Fibroblast of upper back skin (primary cell): Measurements from ENCODE around the gene RAC2.
"Not testable (repeated sequence)": the region's sequence is repeated elsewhere in the genome, so short reads cannot be mapped to it uniquely, and the experiment has no call there.

Experiments used
- DNase-seq: peaks from one replicate; pipeline ENCODE4 v3.0.0-alpha.2; 2013

RAC2 gene

GRCh38 chr22:37233371-37233750 is 10.7 kb downstream of the RAC2 start:
- DNase-seq: not testable (repeated sequence)

DNA sequence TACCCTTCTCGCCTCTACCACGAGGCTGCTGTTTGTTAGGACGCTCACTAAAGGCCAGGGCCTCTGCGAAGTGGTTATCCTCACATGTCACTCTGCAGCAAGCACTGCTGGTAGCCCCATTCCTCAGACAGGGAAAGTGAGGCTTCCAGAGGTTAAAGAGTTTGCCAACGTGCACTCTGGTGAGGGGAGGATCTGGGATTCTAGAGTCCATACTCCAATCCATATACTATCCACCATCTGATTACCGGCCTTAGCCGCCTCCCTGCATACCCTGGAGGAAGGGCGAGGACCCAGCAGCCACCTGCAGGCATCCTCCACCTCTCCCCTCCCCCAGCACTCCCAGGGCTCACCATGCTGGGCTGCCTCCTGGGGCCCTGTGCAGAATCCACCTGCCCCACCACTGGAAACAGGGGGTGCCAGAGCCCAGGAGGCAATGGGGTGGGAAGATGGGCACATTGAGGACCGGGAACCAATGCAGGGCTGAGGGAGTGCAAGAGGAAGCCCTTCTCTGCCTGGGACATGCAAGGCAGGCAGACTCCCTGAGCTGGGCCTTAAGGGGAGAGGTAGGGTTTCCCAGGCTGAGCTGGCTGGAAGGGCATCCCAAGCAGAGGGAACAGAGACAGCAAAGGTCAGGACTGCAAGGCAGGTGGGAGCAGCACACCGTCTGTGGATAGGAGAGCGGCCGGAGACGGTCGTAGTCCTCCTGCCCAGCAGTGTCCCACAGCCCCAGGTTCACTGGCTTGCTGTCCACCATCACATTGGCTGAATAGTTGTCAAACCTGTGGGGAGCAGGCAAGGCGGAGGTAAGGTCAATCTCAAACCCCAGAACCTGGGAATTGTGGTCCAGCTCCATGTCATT is 11.7 kb downstream of the RAC2 start:
- DNase-seq: no peak

GRCh38 chr22:37231406-37232139 is 12.5 kb downstream of the RAC2 start:
- no peak for DNase-seq

- DNase-seq: no peak
Observed at GRCh38 chr22:37230673-37231405, 13.2 kb downstream of the RAC2 start.

GRCh38 chr22:37229805-37230672 is 14.0 kb downstream of the RAC2 start:
- DNase-seq: peak; percentile 60

- peak; percentile 85 for DNase-seq
Observed at GRCh38 chr22:37229012-37229804, 14.9 kb downstream of the RAC2 start.

GRCh38 chr22:37228106-37229011 is 15.7 kb downstream of the RAC2 start:
- DNase-seq: peak; percentile 82

DNA sequence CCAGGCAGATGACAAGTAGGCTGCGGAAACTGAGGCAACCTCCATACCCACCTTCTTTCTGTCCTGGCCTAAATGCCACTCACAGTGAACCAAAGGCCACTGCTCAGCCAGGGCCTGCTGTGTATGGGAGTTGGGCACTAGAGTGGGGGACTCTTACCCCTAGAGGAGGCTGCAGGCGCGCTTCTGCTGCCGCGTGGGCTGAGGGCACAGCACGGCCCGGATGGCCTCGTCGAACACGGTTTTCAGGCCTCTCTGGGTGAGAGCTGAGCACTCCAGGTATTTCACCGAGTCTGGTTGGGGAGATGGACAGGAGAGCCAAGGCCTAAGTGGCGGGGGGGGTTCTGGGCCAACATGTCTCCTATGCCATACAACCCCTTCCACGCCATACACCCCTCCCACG is 17.6 kb downstream of the RAC2 start:
- no peak for DNase-seq

DNA sequence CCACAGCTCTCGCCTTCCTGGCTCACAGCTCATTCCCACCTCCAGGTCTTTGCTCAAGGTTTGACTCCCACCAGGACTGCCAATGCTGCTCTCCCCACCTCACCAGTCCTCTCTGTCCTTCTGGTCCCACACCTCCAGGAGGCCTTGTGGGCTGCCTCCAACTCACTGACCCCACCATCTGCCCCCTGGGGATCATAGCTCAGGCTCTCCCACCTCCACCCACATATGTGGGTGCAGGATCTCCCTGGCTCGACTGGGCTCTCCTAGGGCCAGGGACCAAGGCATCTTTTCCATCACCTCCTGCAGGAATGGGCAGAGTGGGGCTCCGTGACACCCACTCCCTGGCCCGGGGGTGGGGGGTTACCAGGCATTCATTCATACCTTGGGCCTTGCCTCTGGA is 18.0 kb downstream of the RAC2 start:
- DNase-seq: no peak

GRCh38 chr22:37225481-37225880 is 18.6 kb downstream of the RAC2 start:
- peak; percentile 13 for DNase-seq

DNA sequence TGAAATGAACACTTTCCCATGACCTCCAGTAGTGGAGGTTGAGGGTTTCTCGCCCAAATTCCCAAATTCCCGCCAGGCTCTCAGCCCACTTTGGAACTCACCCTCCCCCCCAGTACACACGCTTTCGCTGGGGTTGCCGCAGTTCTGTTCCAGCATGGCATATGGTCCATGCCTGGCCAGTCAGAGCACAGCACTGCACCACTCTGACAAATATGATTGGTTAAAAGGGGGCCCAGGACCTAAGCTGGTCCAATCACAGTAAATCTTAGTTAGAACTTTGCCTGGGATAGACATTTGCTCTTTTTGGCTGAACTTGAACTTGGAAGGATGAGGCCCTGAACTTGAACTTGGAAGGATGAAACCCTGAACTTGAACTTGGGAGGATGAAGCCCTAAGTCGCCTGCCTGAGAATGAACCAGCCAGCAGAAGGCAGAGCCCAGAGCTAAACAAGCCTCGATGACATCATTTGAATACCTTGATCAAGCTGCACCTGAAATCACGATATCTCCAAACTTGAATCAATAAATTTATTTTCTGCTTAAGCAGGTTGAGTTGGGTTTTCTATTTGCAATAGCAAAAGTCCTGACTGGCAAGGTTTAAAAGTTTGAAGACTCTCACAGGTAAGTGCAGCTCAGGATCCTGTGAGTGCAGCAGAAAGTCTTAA is 19.2 kb downstream of the RAC2 start:
- DNase-seq: no peak

- DNase-seq: no peak
Observed at GRCh38 chr22:37223965-37224551, 20.0 kb downstream of the RAC2 start.

- DNase-seq: no peak
Observed at GRCh38 chr22:37222440-37222971, 21.6 kb downstream of the RAC2 start.

DNA sequence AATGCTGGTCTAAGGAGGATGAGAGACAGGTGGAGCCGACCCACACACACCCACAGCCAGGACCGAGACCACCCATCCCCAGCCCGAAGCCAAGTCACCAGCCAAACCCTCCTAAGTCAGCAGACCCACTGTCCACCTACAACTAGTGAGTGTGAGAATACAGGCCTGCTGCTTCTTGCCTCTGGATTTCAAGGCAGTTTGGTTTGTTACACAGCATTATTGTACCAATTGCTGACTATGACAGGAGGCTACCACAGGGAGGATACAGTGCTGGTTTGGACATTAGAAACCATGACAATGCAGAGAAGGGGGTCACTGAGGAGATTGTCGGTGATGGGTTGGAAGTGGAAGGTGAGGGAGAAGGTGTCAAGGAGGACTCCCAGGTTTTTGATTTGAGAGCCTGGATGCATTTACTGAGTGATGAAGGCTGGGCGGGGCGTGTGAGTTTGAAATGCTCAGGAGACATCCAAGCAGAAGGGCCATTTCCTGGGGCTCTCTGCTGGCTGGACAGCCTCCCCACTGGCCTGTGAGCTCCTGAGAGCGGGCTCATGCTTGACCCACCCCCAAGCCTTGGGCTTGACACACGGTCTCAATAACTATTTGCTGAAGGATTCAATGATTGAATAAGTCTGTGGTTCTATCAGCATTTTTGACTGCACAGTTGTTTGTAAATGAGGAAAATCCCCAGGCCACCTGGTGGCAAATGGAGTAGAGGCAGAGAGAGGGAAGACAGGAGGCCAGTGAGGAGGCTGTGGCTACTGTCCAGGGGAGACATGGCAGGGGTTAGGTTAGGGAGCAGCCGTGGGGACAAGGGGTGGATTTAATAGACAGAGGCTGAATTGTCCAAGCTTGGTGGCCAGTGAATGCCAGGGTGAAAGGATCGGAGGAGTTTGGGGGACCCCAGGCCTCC is 22.4 kb downstream of the RAC2 start:
- DNase-seq: no peak

DNA sequence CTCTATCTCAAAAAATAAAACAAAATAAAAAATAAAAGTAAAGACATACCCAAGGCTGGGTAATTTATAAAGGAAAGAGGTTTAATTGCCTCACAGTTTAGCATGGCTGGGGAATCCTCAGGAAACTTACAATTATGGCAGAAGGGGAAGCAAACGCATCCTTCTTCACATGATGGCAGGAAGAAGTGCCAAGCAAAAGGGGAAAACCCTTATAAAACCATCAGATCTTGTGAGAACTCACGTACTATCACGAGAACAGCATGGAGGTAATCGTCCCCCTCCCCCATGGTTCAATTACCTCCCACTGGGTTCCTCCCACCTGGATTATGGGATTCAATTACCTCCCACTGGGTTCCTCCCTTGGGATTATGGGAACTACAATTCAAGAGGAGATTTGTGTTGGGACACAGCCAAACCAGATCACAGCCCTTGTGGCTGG is 23.5 kb downstream of the RAC2 start:
- peak; percentile 51 for DNase-seq

GRCh38 chr22:37219533-37219932 is 24.5 kb downstream of the RAC2 start:
- no peak for DNase-seq

DNA sequence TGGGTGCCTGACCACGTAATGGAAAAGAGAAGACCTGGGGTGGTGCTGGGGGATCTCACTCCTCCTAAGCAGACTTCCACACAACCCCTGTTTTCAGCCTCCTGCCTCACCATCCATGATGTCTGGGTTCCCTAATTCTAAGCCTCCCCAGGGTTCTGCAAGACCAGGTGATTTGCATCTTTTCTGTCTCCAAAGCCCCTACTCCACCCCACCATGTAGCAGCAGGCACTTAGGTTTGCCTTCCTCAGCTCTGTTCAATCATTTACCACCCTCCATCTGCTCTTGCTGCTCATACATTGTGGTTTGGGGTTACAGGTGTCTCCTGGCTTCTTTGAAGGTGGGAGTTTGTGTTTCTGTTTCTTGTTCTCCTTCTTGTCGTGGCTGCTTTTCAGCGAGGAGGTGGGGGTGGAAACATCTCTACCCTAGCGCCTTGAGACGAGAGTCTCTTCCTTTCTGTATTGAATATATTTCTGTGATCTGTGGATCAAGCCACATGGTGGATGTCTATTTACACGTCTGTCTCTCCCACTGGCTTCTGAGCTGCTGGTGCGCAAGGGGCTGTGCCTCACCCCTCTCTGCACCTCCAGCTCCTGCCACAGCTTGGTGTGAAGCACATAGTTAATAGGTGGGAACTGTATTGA is 25.2 kb downstream of the RAC2 start:
- no peak for DNase-seq

DNA sequence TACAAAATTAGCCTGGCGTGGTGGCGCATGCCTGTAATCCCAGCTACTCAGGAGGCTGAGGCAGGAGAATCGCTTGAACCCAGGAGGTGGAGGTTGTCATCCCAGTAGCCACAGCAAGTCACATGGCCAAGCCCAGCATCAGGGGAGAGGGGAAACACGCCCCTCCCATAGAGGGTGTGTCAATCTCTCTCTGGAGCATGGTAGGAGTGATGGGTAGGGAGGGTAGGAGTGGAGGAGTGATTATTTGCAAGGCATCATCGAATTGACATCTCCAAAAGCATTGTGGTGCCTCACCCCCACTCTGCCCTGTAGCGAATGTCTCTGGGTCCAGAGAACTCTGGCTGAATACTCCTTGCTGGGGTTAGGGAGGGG is 25.7 kb downstream of the RAC2 start:
- no peak for DNase-seq
